22Rv1 (cell line): Measurements from ENCODE around the gene GATA5.

Source experiments
- CTCF ChIP-seq: fragments of 450-650 bp; IDR thresholded peaks from 2 replicates; pipeline ENCODE4 v1.5.1; 2017; ENCODE audit warnings: mild to moderate bottlenecking
- ZFX ChIP-seq: fragments of 450-650 bp; IDR thresholded peaks from 2 replicates; pipeline ENCODE4 v1.6.1; 2017; ENCODE audit warnings: antibody characterized with exemption, borderline replicate concordance

GRCh38 chr20:62494980-62495748, 19.4 kb upstream of the GATA5 start:
- no peak for TF ChIP-seq CTCF
- no peak for TF ChIP-seq ZFX
